ENCODE results near the gene CLNK.

Gene CLNK

DNA sequence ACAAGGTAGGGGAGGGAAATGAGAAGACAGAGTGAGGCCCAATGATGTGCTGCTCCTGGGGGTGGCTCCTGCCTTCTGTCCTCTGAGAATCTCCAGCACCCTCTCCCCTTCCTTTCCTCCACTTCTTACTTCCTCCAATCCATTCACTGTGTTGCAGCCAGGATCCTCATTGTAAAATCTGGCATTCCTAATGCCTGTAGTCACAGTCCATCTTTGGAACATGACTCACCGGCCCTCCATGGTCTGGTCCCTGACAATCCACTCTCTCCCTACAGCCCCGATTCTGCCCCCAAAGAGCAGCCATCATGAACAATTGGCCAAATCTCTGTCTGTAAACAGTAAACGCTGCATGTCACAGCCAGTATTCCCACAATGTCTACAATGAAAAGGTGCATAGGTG lies 72.9 kb downstream of the CLNK start:
- DNase-seq (ENCODE audit: low read depth, low spot score), result peak; percentile 41

GRCh38 chr4:10608501-10609219 lies 75.9 kb downstream of the CLNK start:
- DNase-seq (ENCODE audit: low read depth, low spot score), result no peak

GRCh38 chr4:10607206-10607605 lies 77.4 kb downstream of the CLNK start:
- DNase-seq (ENCODE audit: low read depth, low spot score), result no peak

DNA sequence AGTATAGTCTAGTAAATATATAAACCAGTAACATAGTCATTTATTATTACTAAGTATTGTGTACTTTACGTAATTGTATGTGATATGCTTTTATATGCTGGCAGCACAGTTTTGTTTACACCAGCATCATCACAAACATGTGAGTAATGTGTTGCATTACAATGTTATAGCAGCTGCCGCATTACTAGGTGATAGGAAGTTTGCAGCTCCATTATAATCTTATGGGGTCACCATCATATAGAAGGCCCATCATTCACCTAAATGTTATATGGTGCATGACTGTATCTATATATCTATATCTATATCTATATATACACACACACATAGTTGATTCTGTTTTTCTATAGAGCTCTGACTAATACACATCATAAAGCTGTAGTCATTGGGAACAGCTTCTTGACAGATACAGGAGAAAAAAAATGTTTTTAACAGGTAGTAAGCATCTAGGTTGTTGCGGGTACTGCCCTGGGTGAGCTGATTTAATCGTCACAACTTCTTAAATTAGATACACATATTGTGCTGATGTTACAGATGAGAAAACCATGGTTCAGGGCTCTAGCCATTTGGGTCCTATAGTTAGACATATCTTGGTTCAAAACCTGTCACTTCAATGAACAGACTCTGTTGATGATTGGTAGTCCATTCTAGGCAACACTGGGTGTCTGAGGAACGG lies 77.9 kb downstream of the CLNK start:
- no peak for DNase-seq (ENCODE audit: low read depth, low spot score)

DNA sequence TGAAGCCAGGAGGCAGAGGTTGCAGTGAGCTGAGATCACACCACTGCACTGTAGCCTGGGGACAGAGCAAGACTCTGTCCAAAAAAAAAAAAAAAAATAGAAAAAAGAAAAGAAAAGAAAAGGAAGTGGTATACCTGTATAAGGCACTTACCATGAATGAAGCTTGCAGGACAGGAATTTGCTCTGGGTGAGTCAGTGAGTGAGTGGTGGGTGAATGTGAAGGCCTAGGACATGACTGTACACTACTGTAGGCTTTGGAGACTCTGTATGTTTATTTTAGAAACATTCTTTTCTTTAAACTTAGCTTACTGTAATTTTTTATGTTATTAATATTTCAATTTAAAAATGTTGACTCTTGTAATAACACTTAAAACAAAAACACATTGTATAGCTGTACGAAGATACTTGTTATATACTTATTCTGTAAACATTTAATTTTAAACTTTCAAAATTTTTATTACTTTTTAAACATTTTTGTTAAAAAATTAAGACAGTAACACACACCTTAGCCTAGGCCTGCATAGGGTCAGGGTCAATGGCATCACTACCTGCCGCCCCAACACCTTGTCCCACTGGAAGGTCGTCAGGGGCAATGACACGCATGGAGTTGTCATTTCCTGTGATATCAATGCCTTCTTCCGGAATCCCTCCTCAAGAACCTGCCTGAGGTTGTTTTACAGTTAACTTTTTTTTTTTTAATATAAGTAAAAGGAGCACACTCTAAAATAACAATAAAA lies 78.7 kb downstream of the CLNK start:
- DNase-seq (ENCODE audit: low read depth, low spot score), result no peak

DNA sequence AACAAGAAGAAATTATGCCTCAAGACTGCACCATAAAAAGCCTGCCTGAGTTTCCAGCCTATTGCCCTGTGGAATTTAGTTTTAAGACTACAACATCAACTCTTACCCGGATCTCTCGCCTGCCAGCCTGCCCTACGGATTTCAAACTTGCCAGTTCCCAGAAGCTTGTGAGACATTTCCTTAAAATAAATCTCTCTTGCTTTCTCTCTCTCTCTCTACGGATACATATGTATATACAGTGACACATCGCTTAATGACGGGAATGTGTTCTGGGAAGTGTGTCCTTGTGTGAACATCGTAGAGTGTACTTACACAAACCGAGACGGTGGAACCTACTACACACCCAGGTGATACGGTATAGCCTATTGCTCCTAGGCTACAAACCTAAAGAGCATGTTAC lies 79.5 kb downstream of the CLNK start:
- DNase-seq (ENCODE audit: low read depth, low spot score), result no peak

DNA sequence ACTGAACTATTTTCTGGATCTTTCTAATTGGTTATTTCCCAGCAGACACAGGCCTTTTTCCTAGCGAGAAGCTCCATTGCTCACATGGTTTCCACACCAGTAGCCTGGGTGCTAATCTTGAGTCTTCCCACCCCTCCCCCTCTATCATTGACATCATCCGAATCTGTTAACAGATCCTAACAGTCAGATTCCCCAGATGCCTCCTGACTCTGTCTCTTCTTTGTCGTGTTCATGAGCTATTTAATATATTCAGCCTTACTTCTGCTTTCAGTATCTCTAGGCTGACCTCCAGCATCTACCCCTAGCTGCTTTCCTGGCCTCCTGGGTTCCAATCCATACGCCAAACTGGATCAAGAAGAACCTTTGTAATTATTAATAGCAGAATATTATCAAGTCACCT lies 85.0 kb downstream of the CLNK start:
- no peak for DNase-seq (ENCODE audit: low read depth, low spot score)

- no peak for DNase-seq (ENCODE audit: low read depth, low spot score)
Measured at GRCh38 chr4:10598829-10599228, 85.7 kb downstream of the CLNK start.

- no peak for DNase-seq (ENCODE audit: low read depth, low spot score)
Measured at GRCh38 chr4:10596586-10597290, 87.8 kb downstream of the CLNK start.

DNA sequence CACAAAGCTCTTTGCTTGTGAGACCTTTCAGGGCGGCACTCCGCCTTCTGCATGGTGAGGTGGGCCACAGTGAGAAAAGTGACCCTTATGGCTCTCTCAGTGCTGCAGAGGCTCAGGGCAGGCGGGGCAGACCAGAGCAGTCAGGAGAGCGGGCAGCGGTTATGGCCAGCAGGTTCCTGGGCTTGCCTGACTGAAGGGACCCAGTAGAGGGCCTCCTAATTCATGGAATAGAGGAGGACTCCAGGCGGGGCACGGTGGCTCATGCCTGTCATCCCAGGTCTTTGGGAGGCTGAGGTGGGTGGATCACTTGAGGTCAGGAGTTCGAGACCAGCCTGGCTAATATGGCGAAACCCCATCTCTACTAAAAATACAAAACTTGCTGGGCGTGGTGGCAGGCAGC lies 91.4 kb downstream of the CLNK start:
- no peak for DNase-seq (ENCODE audit: low read depth, low spot score)

DNA sequence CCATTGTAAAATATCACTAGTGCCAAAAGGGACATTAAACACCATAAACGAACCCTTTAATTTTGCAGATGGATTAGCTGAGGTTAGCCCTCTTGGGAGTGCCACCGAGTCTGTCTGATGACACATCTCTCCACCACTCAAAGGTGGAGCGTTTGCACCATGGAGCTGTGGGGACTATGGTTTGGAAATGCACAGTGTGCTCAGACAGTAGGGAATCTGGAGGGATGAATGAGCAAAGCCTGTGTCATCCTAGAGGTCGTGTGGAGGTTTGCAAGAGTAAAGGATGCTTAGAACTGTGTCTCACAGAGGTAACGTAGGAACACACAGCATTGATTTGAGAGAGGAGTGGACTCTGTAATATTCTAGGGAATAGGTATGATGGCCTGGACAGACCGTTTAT lies 93.7 kb downstream of the CLNK start:
- no peak for DNase-seq (ENCODE audit: low read depth, low spot score)

DNA sequence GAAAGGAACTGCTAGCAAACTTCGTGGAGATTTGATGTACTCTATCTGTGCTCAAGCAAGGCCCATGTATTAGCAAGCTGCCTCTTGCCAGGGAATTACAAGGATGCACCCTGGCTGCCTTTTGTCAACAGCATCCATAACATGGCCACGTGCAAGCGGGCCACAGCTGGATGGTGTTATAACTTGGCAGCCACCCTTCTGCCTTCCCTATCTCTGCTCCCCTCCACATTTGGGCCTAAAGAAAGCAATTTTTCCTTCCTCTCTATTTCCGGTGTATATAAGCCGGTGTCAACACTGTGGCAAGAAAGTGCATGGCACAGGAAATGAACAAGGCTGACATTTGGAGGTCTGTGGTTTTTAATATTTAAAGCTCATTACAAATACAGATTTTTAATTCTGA lies 94.8 kb downstream of the CLNK start:
- no peak for DNase-seq (ENCODE audit: low read depth, low spot score)

DNA sequence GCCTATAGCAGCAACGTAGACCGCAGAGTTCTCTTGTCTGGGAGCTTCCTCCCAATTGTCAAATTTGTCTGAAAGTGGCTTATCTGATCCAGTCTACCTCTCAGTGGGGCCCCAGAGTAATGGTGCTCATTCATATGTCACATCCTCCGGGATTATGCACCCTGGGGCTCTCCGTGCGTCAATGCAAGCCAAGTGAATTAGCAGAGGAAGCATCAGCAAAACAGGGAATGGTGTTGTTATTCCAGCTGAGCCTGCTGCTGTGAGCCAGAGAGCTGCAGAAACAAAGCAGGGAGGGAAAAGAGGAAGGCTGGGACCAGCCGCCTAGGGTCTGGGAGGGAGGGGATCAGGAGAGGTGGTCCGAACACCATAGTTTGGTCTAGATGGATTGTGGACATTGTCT lies 95.2 kb downstream of the CLNK start:
- DNase-seq (ENCODE audit: low read depth, low spot score), result peak; percentile 95

- no peak for DNase-seq (ENCODE audit: low read depth, low spot score)
Measured at GRCh38 chr4:10587697-10588096, 96.9 kb downstream of the CLNK start.

DNA sequence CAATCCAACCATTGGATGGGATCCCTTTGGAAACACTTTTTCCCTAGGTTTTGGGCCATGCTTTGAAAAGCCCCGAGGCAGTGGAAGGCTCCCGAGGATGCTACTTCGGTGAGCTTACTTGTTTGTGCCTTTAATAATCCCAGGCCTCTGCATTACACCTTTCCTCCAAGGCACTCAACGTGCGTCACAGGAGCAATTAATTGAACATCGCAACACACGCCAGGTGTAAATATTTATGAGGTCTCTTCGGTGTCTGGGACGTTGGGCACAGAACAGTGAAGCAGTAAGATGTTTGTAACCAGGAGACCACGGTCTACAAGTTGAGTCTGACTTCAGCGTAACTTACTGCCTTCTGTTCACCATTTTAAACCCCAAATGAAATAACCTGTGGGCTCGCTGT lies 97.3 kb downstream of the CLNK start:
- DNase-seq (ENCODE audit: low read depth, low spot score), result no peak

DNA sequence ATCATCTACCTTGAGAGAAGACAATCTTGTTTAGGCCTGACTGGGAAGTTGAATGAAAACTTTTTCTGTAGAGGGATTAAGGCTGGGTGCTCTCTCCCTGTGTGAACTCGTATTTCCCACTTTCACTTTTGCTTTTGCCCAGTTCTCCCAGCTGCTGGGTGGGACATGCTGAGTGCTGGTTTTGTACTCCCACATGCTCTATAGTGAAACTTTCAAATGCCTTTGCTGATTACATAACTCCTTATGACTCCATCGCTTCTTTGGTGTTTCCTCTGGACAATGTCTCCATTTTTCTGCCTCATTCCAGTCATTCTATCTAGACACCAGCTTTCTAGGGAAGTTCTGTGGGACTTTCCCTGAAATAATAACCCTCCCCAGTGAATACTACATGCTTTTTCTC lies 100.5 kb downstream of the CLNK start:
- DNase-seq (ENCODE audit: low read depth, low spot score), result peak; percentile 44

DNA sequence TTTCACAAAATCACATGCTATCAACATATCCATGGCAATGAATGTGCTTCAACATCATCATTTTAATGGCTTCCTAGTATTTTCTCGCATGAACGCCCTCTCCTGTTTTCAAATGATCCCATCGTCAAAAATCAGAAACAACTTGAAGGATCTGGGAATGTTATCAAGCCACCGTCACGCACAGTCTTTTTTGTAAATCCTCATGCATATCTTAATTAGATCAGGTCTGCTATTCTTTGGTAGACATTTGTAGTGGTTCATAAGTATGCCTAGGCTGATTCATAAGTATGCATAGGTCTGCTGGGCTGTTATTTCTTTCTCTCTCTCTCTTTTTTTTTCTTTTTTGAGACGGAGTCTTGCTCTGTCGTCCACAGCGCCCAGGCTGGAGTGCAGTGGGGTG lies 101.6 kb downstream of the CLNK start:
- no peak for DNase-seq (ENCODE audit: low read depth, low spot score)

DNA sequence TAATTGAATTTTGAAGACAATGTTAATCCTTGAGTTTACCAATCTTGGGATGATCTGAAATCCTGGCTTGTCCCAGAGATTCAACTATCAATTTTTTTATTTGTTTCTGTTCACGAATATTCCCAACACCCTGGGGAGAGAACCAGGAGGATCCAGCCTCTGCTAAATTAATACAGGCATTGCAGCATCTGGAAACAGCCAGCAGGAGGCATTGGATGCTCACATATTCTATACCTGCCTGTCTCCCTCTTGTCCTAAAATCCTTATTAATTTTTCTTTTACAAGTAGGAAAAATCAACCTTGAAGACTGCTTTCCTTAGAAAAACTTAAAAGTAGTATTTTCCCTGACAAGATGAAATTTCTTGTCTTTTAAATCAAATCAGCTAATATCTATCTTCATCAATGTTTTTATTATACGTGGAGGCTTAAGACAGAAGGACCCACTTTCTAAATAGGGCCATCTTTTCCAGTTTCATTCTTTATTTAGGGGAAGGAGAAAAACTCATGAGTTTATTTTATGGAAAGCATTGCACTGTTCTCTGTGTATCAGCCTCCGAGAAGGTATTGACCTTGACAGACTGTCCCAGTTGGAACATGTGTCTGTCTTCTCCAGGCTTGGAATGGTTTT lies 102.4 kb downstream of the CLNK start:
- no peak for DNase-seq (ENCODE audit: low read depth, low spot score)

GRCh38 chr4:10581022-10581421 lies 103.5 kb downstream of the CLNK start:
- DNase-seq (ENCODE audit: low read depth, low spot score), result no peak

GRCh38 chr4:10579648-10580047 lies 104.9 kb downstream of the CLNK start:
- DNase-seq (ENCODE audit: low read depth, low spot score), result no peak

DNA sequence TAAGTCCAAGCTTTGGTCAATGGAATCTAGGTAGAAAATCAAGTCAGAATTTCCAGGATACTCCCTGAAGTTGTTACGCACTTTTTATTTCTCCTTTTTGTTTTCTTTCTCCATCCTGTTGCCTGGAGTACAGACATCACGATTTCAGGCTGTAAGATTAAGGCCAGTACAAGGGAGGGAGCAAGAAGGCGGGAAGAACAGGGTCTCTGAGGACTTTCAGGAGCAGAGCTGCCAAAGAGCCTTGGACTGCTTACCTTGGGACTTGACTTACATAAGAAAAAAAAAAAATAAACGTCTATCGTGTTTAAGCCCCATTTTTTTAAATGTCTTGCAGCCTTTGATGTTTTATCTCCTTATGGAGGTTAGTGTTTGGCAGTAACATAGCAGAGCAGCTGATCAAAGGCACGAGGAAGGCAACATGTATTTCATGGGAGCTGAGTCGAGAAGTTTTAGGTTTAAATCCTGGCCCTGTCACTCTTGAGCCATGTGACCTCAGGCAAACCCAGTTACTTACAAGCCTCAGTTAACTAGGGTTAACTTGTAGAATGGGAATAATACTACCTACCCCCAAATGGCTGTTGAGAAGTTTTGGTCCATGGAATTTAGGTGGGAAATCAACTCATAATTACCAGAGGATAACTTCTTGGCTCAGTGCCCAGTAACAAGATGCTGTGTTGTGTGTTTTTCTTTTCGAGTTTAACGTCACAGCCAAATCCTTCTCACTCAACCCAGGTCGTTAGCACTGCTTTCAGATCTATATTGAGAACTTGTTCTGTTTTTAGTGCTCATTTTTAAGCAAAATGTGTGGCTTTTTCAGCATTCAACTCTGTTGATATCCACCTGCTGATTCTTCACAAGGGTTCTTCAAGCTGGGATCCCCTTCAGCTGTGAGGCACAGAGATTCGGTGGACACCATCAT lies 106.8 kb downstream of the CLNK start:
- no peak for DNase-seq (ENCODE audit: low read depth, low spot score)

Measured in brain pericyte (primary cell).